Uterus (tissue), 2 donors: ENCODE results near the gene ATP10A.

Source experiments
- CTCF ChIP-seq, 4 experiments: fragments of 200-600 bp in 2 of 4; fragments of 450-650 bp in 2 of 4; sonication (generic) in 2 of 4; IDR thresholded peaks; one replicate each; pipeline ENCODE4 v1.5.1; 2016 to 2019; ENCODE audit warnings: antibody characterized with exemption in 4 of 4, mild to moderate bottlenecking in 2 of 4, moderate library complexity in 1 of 4
- POLR2A ChIP-seq, 2 donors: fragments of 450-650 bp; IDR thresholded peaks; one replicate each; pipeline ENCODE4 v1.6.1; 2016; ENCODE audit warnings: antibody characterized with exemption in 2 of 2, mild to moderate bottlenecking in 1 of 2, moderate library complexity in 1 of 2

- TF ChIP-seq CTCF (IDR thresholded peaks at IDR 0.05) (no peak), POLR2A (IDR thresholded peaks at IDR 0.05) (no peak)
These were observed 51.6 kb downstream of the ATP10A start for GRCh38 chr15:25811481-25811906.
